Neural cell (in vitro differentiated cells): ENCODE measurements around the gene UBL4A. TPM values are rescaled to one million over a fixed set of nuclear protein-coding genes. Genes with fewer than 3 reads are reported as not detected.

Source experiments
- H2AFZ ChIP-seq: fragments of 200-600, 300-800 bp; sonication (generic), shearing (Covaris generic); 2 replicates; pipeline ENCODE4 v1.6.0; 2014; ENCODE audit warnings: low read depth, mild to moderate bottlenecking, antibody characterized with exemption, low read length, moderate library complexity
- H3F3A ChIP-seq: fragments of 200-600 bp; shearing (Covaris generic); 2 replicates; pipeline ENCODE4 v1.6.1; 2016; ENCODE audit warnings: mild to moderate bottlenecking, moderate library complexity, mixed read lengths, antibody characterized with exemption, low read length; ENCODE audit not compliant: insufficient read depth, poor library complexity, severe bottlenecking
- H3K27ac ChIP-seq: fragments of 200-600, 300-800 bp; sonication (generic), shearing (Covaris generic); 2 replicates; pipeline ENCODE4 v1.5.1; 2014; ENCODE audit warnings: mild to moderate bottlenecking, low read length, moderate library complexity
- H3K27me3 ChIP-seq: fragments of 300-800, 200-600 bp; sonication (generic), shearing (Covaris generic); 2 replicates; pipeline ENCODE4 v1.6.0; 2014; ENCODE audit warnings: mild to moderate bottlenecking, low read depth, low read length, moderate library complexity; ENCODE audit not compliant: insufficient read depth
- H3K36me3 ChIP-seq: fragments of 300-800, 200-600 bp; sonication (generic), shearing (Covaris generic); 2 replicates; pipeline ENCODE4 v1.5.1; 2014; ENCODE audit warnings: mild to moderate bottlenecking, antibody characterized with exemption, low read length, moderate library complexity; ENCODE audit not compliant: insufficient read depth
- H3K4me2 ChIP-seq: fragments of 300-800, 200-600 bp; sonication (generic), shearing (Covaris generic); 2 replicates; pipeline ENCODE4 v1.6.0; 2014; ENCODE audit warnings: mild to moderate bottlenecking, low read length
- H3K4me3 ChIP-seq: fragments of 300-800, 200-600 bp; sonication (generic), shearing (Covaris generic); 2 replicates; pipeline ENCODE4 v1.5.1; 2014; ENCODE audit warnings: mild to moderate bottlenecking, low read length, moderate library complexity
- H3K79me2 ChIP-seq: fragments of 200-600 bp; shearing (Covaris generic); replicated peaks from 2 replicates; pipeline ENCODE4 v1.6.0; 2014; ENCODE audit warnings: mild to moderate bottlenecking, low read length, moderate library complexity; ENCODE audit not compliant: insufficient read depth
- H3K9ac ChIP-seq: fragments of 300-800, 200-600 bp; sonication (generic), shearing (Covaris generic); 2 replicates; pipeline ENCODE4 v1.6.1; 2016; ENCODE audit warnings: mild to moderate bottlenecking, low read length, mixed read lengths
- H3K9me2 ChIP-seq: fragments of 200-600 bp; shearing (Covaris generic); 2 replicates; pipeline ENCODE4 v1.6.1; 2016; ENCODE audit warnings: mild to moderate bottlenecking, low read length, mixed read lengths; ENCODE audit not compliant: insufficient read depth
- H3K9me3 ChIP-seq: fragments of 200-600, 300-800 bp; sonication (generic), shearing (Covaris generic); 2 replicates; pipeline ENCODE4 v1.6.1; 2016; ENCODE audit warnings: mild to moderate bottlenecking, mixed run types, low read length, moderate library complexity, mixed read lengths
- H4K20me1 ChIP-seq: fragments of 200-600 bp; shearing (Covaris generic); 2 replicates; pipeline ENCODE4 v1.6.1; 2016; ENCODE audit warnings: mild to moderate bottlenecking, mixed run types; ENCODE audit not compliant: insufficient read depth
- CTCF ChIP-seq: fragments of 450-650 bp; IDR thresholded peaks from 2 replicates; pipeline ENCODE4 v1.5.1; 2014; ENCODE audit warnings: antibody characterized with exemption, mild to moderate bottlenecking, moderate library complexity; ENCODE audit not compliant: poor library complexity, severe bottlenecking
- EP300 ChIP-seq: fragments of 450-650 bp; conservative IDR thresholded peaks from 2 replicates; pipeline ENCODE4 v1.6.1; 2014; ENCODE audit warnings: antibody characterized with exemption, mild to moderate bottlenecking, moderate library complexity; ENCODE audit not compliant: poor library complexity, severe bottlenecking
- EZH2 ChIP-seq: fragments of 200-600, 300-800 bp; shearing (Covaris generic), sonication (generic); IDR thresholded peaks from 2 replicates; pipeline ENCODE4 v1.6.1; 2014; ENCODE audit warnings: antibody characterized with exemption, low read length, borderline replicate concordance, mild to moderate bottlenecking; ENCODE audit not compliant: insufficient read depth, poor library complexity, severe bottlenecking
- MXI1 ChIP-seq: fragments of 450-650 bp; conservative IDR thresholded peaks from 2 replicates; pipeline ENCODE4 v1.6.1; 2014; ENCODE audit warnings: antibody characterized with exemption, mild to moderate bottlenecking; ENCODE audit not compliant: poor library complexity, severe bottlenecking
- POLR2AphosphoS5 ChIP-seq: IDR thresholded peaks from 2 replicates; pipeline ENCODE4 v1.6.1; 2012
- RAD21 ChIP-seq: fragments of 450-650 bp; conservative IDR thresholded peaks from 2 replicates; pipeline ENCODE4 v1.6.1; 2014; ENCODE audit warnings: antibody characterized with exemption, mild to moderate bottlenecking, moderate library complexity
- REST ChIP-seq: IDR thresholded peaks from 2 replicates; pipeline ENCODE4 v1.6.1; 2012; ENCODE audit warnings: borderline replicate concordance
- SMC3 ChIP-seq: fragments of 450-650 bp; conservative IDR thresholded peaks from 2 replicates; pipeline ENCODE4 v1.6.1; 2014; ENCODE audit warnings: antibody characterized with exemption, mild to moderate bottlenecking, moderate library complexity; ENCODE audit not compliant: poor library complexity
- TAF1 ChIP-seq: IDR thresholded peaks from 2 replicates; pipeline ENCODE4 v1.6.1; 2012; ENCODE audit warnings: low read depth
- polyA plus RNA-seq: library from polyadenylated mRNA; depleted of rRNA; stranded (reverse); fragments of >200 nt; gene quantifications from 2 replicates; pipeline ENCODE4 v1.2.3, GENCODE V29; 2014
- small RNA-seq, 3 experiments: library from RNA; depleted of rRNA; stranded (forward); fragments of <200 nt; gene quantifications; one replicate each; pipeline ENCODE3, GENCODE V24; 2012

Gene UBL4A
- polyA plus RNA-seq, 1 donor from 2014 or later = 28.5 TPM

GRCh38 chrX:154434394-154435168, 51.8 kb downstream of the UBL4A start:
- Histone ChIP-seq H3K36me3 (no peaks in the 10 kb centered on the region), H3K79me2 (peaks cover 21% of the 10 kb centered on the region), H3K27me3 (no peaks in the 10 kb centered on the region)

More at GRCh38 chrX:154434394-154435168, 51.8 kb downstream of the UBL4A start:
- no peaks in the 10 kb centered on the region for H3K9me3 ChIP-seq
- no peaks in the 10 kb centered on the region for H3F3A ChIP-seq
- H3K9ac ChIP-seq = no peak overlapping the region
- no peak overlapping the region for H3K4me2 ChIP-seq
- H3K9me2 ChIP-seq = no peaks in the 10 kb centered on the region
- H3K4me3 ChIP-seq = no peak overlapping the region
- no peak overlapping the region for H2AFZ ChIP-seq
- TF ChIP-seq CTCF (no peak), TAF1 (no peak), REST (no peak), EP300 (no peak), SMC3 (no peak), RAD21 (no peak), MXI1 (no peak), EZH2 (no peak), POLR2AphosphoS5 (no peak)
- no peak overlapping the region for H3K27ac ChIP-seq
- H4K20me1 ChIP-seq = no peaks in the 10 kb centered on the region

Small RNA genes within 50 kb of the gene (small RNA-seq; reads per million reads assigned to genes)
- gene MIR6858 (0 to 3.4 (median 1.5) reads per million in 3 experiments), gene RN7SL697P (0 reads per million in 3 experiments)

Other genes starting within 250 kb of the UBL4A start
- not detected in 2 replicates for gene OPN1MW3, start 229.0 kb downstream of the UBL4A start, polyA plus RNA-seq
- gene TEX28, start 191.5 kb downstream of the UBL4A start, polyA plus RNA-seq = not detected in 2 replicates
- 0.14 TPM in 1 of 2 replicates, not detected in the other for gene TKTL1, start 190.8 kb downstream of the UBL4A start, polyA plus RNA-seq
- gene FLNA, start 112.0 kb downstream of the UBL4A start, polyA plus RNA-seq = 84.9 and 118 TPM in 2 replicates
- 67.9 and 86.3 TPM in 2 replicates for gene EMD, start 107.3 kb downstream of the UBL4A start, polyA plus RNA-seq
- 3,689 and 3,975 TPM in 2 replicates for gene RPL10, start 88.2 kb downstream of the UBL4A start, polyA plus RNA-seq
- 8.3 and 9.2 TPM in 2 replicates for gene DNASE1L1, start 77.4 kb downstream of the UBL4A start, polyA plus RNA-seq
- gene TAFAZZIN, start 75.1 kb downstream of the UBL4A start, polyA plus RNA-seq = 51.2 and 60.5 TPM in 2 replicates
- 126 and 159 TPM in 2 replicates for gene ATP6AP1, start 57.9 kb downstream of the UBL4A start, polyA plus RNA-seq
- 370 and 415 TPM in 2 replicates for gene GDI1, start 49.5 kb downstream of the UBL4A start, polyA plus RNA-seq
- gene FAM50A, start 42.5 kb downstream of the UBL4A start, polyA plus RNA-seq = 68.3 and 90.4 TPM in 2 replicates
- 17.2 and 22.2 TPM in 2 replicates for gene PLXNA3, start 28.3 kb downstream of the UBL4A start, polyA plus RNA-seq
- 37.3 and 43.6 TPM in 2 replicates for gene LAGE3, start 7.3 kb downstream of the UBL4A start, polyA plus RNA-seq
- 2.7 and 6.0 TPM in 2 replicates for gene SLC10A3, start 4.0 kb upstream of the UBL4A start, polyA plus RNA-seq
- gene FAM3A, start 29.6 kb upstream of the UBL4A start, polyA plus RNA-seq = 19.5 and 30.9 TPM in 2 replicates
- 13.6 and 18.8 TPM in 2 replicates for gene G6PD, start 60.2 kb upstream of the UBL4A start, polyA plus RNA-seq
- 32.6 and 37.7 TPM in 2 replicates for gene IKBKG, start 61.0 kb upstream of the UBL4A start, polyA plus RNA-seq
- not detected in 2 replicates for gene CTAG1A, start 98.5 kb upstream of the UBL4A start, polyA plus RNA-seq
- gene CTAG1B, start 132.7 kb upstream of the UBL4A start, polyA plus RNA-seq = not detected in 2 replicates
- not detected in 2 replicates for gene CTAG2, start 167.0 kb upstream of the UBL4A start, polyA plus RNA-seq